HFF-Myc (cell line): ENCODE data around the gene TBC1D5.

Source experiments
- DNase-seq: peaks from one replicate; pipeline ENCODE4 v3.0.0-alpha.2; 2011; ENCODE audit warnings: low read depth; ENCODE audit errors: extremely low read depth
- H3K4me3 ChIP-seq: replicated peaks from 2 replicates; pipeline ENCODE4 v1.5.1; 2011; ENCODE audit warnings: low read depth, mild to moderate bottlenecking, control low read depth, low read length
- TF ChIP-seq, protein P1 (sequence below): IDR thresholded peaks from 2 replicates; pipeline ENCODE4 v1.5.1; 2012; ENCODE audit warnings: mild to moderate bottlenecking, low read depth, low read length, control low read depth; ENCODE audit errors: missing control alignments

TBC1D5 gene

DNA sequence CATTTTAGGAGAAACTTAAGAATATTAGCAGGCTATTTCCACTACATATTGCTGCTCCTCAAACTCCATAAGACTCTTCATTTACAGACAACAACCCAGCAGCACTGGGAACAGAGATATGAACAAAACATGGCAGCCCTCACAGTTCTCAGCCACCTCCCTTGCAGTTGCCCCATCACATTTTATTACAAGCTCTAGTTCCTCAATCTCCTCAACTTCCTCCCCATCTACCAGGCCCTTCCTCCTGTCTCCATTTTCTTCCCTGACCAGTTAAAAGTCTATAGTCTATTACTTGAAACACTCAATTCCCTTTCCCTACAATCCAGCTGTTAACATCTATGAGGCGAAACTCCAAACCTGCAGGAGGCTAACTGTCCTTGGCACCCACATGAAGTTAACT lies 412.5 kb downstream of the TBC1D5 start:
- DNase-seq: no peak
- TF ChIP-seq, protein P1, sequence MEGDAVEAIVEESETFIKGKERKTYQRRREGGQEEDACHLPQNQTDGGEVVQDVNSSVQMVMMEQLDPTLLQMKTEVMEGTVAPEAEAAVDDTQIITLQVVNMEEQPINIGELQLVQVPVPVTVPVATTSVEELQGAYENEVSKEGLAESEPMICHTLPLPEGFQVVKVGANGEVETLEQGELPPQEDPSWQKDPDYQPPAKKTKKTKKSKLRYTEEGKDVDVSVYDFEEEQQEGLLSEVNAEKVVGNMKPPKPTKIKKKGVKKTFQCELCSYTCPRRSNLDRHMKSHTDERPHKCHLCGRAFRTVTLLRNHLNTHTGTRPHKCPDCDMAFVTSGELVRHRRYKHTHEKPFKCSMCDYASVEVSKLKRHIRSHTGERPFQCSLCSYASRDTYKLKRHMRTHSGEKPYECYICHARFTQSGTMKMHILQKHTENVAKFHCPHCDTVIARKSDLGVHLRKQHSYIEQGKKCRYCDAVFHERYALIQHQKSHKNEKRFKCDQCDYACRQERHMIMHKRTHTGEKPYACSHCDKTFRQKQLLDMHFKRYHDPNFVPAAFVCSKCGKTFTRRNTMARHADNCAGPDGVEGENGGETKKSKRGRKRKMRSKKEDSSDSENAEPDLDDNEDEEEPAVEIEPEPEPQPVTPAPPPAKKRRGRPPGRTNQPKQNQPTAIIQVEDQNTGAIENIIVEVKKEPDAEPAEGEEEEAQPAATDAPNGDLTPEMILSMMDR: no peak
- no peak overlapping the region for H3K4me3 ChIP-seq

DNA sequence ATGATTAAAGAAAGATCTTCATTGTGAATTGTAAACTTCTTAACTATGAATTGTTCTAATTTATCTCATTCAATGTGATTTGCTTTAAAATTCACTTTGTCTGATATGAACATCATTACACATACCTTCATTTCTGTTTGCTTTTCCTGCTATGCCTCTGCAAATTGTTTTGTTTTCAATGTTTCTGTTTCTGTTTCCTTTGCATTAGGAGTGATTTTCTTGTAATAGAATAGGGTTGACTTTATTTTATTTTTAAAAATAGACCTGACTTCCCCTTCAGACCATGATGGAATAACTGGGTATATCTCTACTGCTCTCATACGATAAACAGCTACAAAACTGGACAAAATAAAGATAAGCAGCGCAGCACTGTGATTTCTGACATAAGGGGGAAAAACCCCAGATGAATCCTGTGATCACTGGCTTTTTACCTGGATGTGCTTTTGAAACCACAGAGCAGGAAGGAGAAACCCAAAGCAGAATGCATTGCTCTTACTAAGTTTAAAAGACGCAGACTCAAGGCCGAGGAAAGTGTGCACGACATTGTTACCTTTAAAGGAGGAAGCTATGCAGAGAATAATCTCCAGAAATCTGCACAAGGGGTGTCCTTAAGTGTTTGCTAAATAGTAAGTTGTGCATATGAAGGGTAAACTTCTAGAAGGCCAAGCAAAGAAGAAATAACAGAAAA lies 420.2 kb downstream of the TBC1D5 start:
- no peak for DNase-seq
- TF ChIP-seq, protein P1: no peak
- no peak overlapping the region for H3K4me3 ChIP-seq

DNA sequence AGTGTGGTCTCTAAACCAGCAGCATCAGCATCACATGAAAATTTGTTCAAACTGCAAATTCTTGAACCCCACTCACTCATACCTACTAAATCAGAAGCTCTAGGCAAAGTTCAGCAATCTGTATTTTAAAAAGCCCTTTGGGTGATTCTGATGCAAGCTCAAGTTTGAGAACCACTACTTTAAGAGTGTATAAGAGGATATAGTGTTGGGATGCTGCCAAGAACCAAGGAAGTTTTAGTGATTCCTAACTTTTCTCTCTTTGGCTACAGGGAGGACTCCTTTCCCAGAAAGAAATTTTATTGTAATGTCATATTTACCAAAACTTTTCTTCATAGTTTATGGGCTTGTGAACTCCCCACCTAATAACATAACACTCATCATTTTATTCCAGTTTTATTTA lies 422.2 kb downstream of the TBC1D5 start:
- TF ChIP-seq, protein P1: no peak
- H3K4me3 ChIP-seq: no peak overlapping the region
- DNase-seq: no peak

DNA sequence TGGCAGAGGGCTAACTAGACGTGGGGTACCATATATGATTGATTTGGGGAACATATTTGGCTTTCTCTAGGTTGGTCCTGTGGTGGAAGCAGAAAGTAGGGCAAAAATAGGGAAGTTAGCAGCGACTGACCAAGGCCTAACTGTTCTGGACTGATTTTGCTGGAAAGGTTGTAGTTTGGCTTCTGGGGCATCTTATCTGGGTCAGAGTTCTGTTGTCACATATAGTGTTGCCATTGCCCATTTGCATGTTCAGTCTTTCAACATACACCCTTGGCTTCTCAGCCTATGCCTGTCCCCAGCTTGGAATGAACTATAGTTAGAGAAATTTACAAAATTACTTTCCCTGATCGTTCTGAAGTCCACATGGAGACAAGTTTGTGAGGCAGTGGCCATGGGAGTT lies 426.5 kb downstream of the TBC1D5 start:
- no peak for DNase-seq
- TF ChIP-seq, protein P1: no peak
- no peak overlapping the region for H3K4me3 ChIP-seq

DNA sequence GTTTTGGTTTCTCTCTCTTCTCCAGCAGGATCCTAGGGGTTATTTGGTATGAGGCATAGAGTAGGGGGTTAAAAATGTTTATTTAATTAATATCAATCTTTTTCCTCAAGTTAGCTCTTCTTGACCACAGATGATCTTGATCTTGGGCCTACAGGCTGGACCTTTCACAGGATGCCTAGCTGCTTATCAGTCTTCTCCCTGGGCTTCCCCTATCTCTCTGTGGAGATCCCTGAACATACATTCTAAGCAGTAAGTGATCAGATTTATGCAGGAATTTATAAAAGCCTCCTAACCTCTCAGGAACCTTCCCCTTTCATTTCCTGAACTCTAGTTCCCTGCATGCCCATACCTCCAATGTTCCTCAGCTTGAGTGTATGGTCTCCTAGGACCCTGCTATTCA lies 428.3 kb downstream of the TBC1D5 start:
- TF ChIP-seq, protein P1: no peak
- no peak for DNase-seq

DNA sequence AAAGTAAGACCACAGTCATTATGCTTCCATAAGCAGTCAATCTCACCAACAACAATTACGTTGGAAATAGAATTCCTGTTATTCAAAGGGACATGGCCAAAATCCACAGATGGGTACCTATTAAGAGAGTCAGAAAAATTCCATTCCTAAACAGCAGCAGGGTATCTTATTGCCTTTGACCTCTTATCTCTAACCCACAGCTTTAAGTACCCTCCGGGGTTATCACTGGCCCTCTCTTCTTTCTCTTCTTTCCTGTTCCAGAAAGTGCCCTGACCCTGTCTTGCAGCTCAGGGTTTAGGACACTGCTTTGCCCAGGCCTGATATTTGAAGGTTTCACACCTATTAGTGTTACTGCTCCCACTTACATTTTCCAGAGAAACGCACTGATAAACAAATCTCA lies 428.7 kb downstream of the TBC1D5 start:
- H3K4me3 ChIP-seq: no peak overlapping the region
- DNase-seq: no peak
- TF ChIP-seq, protein P1: no peak

More for the DNA sequence above, 428.3 kb downstream of the TBC1D5 start:
- no peak overlapping the region for H3K4me3 ChIP-seq

DNA sequence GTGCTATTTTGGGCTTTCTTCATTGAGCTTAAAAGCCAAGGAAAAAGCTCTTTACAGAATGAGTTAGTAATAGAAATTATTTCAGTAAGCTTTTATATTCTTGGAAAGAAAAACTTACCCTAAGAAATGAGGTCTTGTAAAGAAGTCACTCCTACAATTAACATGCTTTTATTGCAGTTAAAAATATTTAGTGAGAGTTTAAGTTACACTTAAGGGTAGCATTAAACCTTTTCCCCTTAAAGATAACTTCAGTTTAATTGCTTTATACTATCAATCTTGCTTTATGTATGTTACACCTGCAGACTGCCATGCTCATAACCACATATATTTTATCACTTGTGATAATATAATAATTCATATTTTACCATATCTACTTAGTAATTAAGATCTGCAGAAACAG lies 431.4 kb downstream of the TBC1D5 start:
- TF ChIP-seq, protein P1: no peak
- H3K4me3 ChIP-seq: no peak overlapping the region
- no peak for DNase-seq
